ENCODE results near the gene LVRN.

The LVRN gene

DNA sequence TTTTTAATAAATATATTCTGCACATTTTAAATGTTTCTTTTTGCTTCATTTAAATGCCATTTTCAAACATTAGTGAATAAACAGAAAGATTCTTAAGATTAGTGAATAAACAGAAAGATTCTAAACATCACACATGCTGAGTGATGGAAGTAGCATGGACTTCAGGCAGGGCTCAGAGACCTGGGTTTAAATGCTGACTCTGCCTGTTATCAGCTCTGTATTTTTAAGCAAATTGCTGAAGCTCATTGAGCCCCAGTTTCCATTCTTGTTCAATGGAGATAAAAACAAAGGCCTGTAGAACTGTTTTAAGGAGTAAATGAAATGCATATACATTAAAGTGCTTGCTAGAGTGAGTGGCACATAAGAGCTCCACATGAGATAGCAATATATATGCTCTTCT, 8.1 kb upstream of the LVRN start:
- no peak for DNase-seq (ENCODE audit: low read depth in 2 of 2)

DNA sequence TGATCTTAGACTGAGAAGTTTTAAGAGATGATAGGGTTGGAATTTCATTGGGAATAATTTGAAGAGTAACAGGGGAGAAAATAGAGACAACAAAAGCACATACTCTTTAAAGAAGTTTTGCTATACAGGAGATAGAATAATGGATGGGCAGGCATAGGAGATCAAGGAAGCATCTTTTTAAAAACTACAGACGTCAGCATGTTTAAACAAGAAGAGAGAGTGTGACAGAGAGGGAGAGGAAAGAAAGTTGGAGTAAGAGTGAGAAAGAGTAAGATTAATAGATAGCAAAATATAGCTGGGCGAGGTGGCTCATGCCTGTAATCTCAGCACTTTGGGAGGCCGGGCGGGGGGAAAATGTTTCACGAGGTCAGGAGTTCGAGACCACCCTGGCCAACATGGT, 5.3 kb upstream of the LVRN start:
- DNase-seq (ENCODE audit: low read depth in 2 of 2): no peak

GRCh38 chr5:115961381-115962238, 665 bp upstream of the LVRN start:
- DNase-seq (ENCODE audit: low read depth in 2 of 2): no peak

GRCh38 chr5:115962565-115963402, 509 bp downstream of the LVRN start:
- no peak for DNase-seq (ENCODE audit: low read depth in 2 of 2)

GRCh38 chr5:115963566-115963965, 1.3 kb downstream of the LVRN start:
- DNase-seq (ENCODE audit: low read depth in 2 of 2): no peak

- DNase-seq (ENCODE audit: low read depth in 2 of 2): no peak
These were observed 6.5 kb downstream of the LVRN start for GRCh38 chr5:115968770-115969169.

- no peak for DNase-seq (ENCODE audit: low read depth in 2 of 2)
These were observed 14.8 kb downstream of the LVRN start for GRCh38 chr5:115977096-115977495.

- no peak for DNase-seq (ENCODE audit: low read depth in 2 of 2)
These were observed 15.7 kb downstream of the LVRN start for GRCh38 chr5:115977988-115978387.

- DNase-seq (ENCODE audit: low read depth in 2 of 2): no peak
These were observed 16.5 kb downstream of the LVRN start for GRCh38 chr5:115978779-115979178.

DNA sequence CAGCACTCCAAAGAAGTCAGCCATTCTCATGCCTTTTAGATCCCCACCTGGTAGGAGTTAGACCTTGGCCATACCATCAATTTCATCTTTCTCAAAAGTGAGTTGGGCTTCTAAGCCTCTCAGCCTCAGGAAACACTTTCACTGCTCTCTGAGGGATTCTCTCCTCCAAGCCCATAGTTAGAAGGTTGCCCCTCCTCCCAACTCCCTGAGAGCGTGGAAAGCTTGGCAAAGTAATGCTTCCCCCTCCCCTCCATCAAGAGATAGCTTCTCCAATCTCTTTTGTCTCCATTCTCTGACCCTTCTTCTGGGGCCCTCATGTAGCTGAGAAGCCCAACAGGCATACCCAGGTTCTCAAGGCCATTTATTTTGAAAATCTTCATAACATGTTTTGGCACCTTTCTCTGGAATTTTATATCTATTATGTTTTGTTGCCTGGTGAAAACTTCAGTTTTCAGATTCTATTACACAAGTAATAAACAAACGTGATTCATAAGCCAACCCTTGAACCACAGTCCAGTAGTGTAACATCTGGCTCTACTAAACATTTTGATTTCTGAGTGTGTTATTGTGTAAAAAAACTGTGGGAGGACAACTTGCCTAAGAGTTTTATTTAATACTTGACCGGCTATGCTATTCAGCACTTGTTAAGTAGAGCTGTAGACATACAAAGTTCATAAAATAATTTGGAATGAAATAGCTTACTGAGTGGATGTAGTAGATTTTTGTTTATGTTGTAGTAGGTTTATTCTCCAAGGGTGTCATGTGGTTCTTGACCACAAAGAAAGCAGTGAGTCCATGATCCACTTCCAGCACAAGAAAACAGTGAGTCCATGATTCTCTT, 17.1 kb downstream of the LVRN start:
- DNase-seq (ENCODE audit: low read depth in 2 of 2): no peak

DNA sequence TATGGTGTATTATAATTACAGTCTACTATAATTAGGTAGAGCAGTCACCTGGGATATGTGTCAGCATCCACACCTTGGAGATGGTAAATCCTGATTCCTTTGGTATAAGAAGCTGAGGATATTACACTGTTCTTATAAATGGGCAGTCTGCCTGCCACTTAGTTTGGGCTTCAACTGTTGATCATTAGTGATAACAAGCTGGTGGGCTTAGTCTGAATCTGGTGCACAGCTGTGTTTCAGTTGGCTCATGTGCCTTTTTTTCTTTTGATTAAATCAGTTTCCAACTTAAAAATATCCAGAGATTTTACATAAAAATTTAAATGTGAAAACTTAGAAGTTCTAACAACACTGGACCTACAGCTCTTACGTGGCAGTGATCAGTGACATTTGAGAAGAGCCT, 21.2 kb downstream of the LVRN start:
- no peak for DNase-seq (ENCODE audit: low read depth in 2 of 2)

DNA sequence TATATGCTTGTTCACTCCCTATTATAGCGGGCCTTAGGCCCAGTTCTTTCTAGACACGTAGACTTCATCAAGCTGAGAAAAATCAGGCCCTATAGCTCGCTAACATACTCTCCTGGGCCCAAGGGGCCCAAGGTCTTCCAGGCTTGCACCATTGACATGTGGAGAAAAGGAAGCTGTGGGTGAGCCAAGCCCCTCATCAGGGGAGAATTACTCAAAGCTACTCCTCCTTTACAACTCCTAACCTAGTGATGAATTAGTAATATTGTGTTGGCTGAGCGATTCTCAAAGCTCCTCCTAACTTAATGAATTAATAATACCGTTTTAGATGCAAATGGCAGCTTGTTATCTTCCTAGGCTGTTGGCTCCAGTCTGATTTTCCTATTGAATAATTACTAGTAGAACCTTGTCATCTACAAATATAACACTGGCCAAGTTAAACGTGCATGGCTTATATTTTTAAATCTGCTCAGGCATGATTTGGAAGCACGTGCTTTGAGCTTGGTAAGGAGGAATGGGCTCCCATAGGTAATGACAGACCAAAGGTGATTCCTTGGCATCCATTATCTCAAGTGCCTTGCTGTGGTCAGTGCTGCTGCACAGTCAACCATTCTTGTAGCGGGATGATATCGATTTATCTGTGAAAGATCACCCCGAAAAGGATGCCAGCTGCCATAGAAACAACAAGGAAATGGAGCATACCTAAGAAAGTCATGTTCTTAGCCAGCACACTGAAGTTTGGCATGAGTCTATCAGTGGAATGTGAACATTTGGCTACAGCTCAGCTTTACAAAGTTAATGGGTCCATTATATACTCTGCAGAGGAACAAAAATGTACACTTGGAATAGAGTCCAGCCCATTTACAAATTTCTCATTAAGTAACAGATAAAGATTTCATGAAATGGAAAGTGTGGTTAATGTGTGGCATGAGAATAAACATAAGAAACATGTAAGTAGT, 23.8 kb downstream of the LVRN start:
- no peak for DNase-seq (ENCODE audit: low read depth in 2 of 2)

DNA sequence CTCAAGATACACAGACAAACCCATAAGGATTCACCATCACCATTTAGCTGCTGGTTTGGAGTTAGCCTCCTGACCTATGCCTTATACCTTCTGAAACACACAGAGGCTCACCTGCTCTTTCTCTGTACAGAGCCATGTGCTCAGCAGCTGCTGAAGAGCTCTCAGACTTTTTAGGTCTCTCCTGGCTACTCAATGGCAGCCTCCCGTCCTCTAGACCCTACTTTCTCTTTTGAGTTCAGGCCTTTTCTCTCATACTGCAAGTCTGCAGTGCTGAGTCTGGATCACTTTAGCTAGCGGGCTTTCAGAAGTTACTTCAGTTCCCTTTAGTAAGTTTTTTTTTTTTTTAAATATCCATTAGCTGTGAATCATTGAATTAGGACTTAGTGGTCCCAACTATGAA, 25.7 kb downstream of the LVRN start:
- DNase-seq (ENCODE audit: low read depth in 2 of 2): no peak

- DNase-seq (ENCODE audit: low read depth in 2 of 2): no peak
These were observed 30.6 kb downstream of the LVRN start for GRCh38 chr5:115992848-115993350.

GRCh38 chr5:115995351-115995750, 33.1 kb downstream of the LVRN start:
- no peak for DNase-seq (ENCODE audit: low read depth in 2 of 2)

- DNase-seq (ENCODE audit: low read depth in 2 of 2): no peak
These were observed 40.0 kb downstream of the LVRN start for GRCh38 chr5:116002116-116002906.

DNA sequence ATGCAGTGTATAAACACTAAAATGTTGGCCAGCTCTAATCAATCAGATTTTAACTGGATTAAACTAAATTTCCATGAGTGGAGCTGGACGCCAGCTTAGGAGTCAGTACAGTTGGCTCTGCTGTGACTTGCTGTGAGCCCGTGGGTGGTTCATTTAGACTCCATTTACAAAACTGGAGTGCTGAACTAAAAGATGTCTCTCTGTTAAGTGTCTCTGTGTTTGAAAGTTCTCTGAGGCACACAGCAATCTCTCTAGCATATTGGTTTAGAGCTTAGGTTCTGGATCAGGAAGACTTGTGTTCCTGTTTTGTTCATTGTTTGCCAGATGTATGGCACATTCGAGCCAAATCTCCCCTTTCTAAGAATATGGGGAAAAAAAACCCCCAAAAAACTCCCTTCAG, 42.0 kb downstream of the LVRN start:
- no peak for DNase-seq (ENCODE audit: low read depth in 2 of 2)

DNA sequence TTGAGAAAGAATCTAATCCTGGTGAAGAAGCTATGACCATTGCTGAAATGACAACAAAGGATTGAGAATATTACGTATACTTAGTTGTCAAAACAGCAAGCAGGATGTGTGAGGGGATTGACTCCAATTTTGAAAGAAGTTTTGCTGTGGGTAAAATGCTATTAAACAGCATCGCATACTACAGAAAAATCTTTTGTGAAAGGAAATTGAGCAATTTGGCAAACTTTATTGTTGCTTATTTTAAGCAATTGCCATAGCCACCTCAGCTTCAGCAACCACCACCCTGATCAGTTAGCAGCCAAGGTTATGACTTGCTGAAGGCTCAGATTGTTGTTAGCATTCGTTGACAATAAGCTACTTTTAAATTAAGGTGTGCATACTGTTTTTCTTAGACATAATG, 47.5 kb downstream of the LVRN start:
- DNase-seq (ENCODE audit: low read depth in 2 of 2): no peak

GRCh38 chr5:116011046-116011445, 48.8 kb downstream of the LVRN start:
- no peak for DNase-seq (ENCODE audit: low read depth in 2 of 2)

- no peak for DNase-seq (ENCODE audit: low read depth in 2 of 2)
These were observed 51.0 kb downstream of the LVRN start for GRCh38 chr5:116013207-116013785.
